HepG2 (cell line): ENCODE results near the gene SLC2A4. TPM values are rescaled to one million over a fixed set of nuclear protein-coding genes. Genes with fewer than 3 reads are reported as not detected.

ENCODE experiments used
- FOXC1 ChIP-seq: sonication (generic); formaldehyde crosslinking; IDR thresholded peaks from 2 replicates; pipeline ENCODE4 v1.8.0; 2022; ENCODE audit warnings: mild to moderate bottlenecking, missing genetic modification reagents, borderline replicate concordance
- ISL2 ChIP-seq: sonication (generic); formaldehyde crosslinking; IDR thresholded peaks from 2 replicates; pipeline ENCODE4 v1.5.0; 2020; ENCODE audit warnings: missing genetic modification reagents
- MXD4 ChIP-seq: IDR thresholded peaks from 2 replicates; pipeline ENCODE4 v1.6.1; 2016; ENCODE audit warnings: mild to moderate bottlenecking, missing biosample characterization, missing genetic modification reagents
- POGZ ChIP-seq: sonication (generic); formaldehyde crosslinking; IDR thresholded peaks from 2 replicates; pipeline ENCODE4 v1.4.0; 2020; ENCODE audit warnings: mild to moderate bottlenecking, missing genetic modification reagents
- POLR2A ChIP-seq, 2 experiments: IDR thresholded peaks; 2 replicates each; pipeline ENCODE4 v1.6.1; 2011; ENCODE audit warnings: low read depth in 2 of 2, low read length in 2 of 2, mild to moderate bottlenecking in 1 of 2, moderate library complexity in 1 of 2; ENCODE audit not compliant: insufficient read depth in 1 of 2
- SMAD3 ChIP-seq: sonication (generic); formaldehyde crosslinking; IDR thresholded peaks from 2 replicates; pipeline ENCODE4 v1.4.0; 2020; ENCODE audit warnings: missing genetic modification reagents
- ZBTB7B ChIP-seq: sonication (generic); formaldehyde crosslinking; IDR thresholded peaks from 2 replicates; pipeline ENCODE4 v1.4.0; 2020; ENCODE audit warnings: missing genetic modification reagents
- ZC3H13 ChIP-seq: sonication (generic); formaldehyde crosslinking; IDR thresholded peaks from 2 replicates; pipeline ENCODE4 v1.8.1; 2023; ENCODE audit warnings: mild to moderate bottlenecking, missing genetic modification reagents, moderate library complexity
- ZFP41 ChIP-seq: sonication (generic); formaldehyde crosslinking; IDR thresholded peaks from 2 replicates; pipeline ENCODE4 v1.4.0; 2020; ENCODE audit warnings: mild to moderate bottlenecking, missing genetic modification reagents, borderline replicate concordance
- ZKSCAN1 ChIP-seq: fragments of 150-350 bp; IDR thresholded peaks from 2 replicates; pipeline ENCODE4 v1.6.1; 2014; ENCODE audit warnings: low read length
- ZNF12 ChIP-seq: sonication (generic); formaldehyde crosslinking; IDR thresholded peaks from 2 replicates; pipeline ENCODE4 v1.5.0; 2020; ENCODE audit warnings: missing genetic modification reagents
- ZNF484 ChIP-seq: sonication (generic); formaldehyde crosslinking; IDR thresholded peaks from 2 replicates; pipeline ENCODE4 v1.5.1; 2020; ENCODE audit warnings: mild to moderate bottlenecking, low read depth, missing genetic modification reagents, borderline replicate concordance
- ZNF558 ChIP-seq: sonication (generic); formaldehyde crosslinking; IDR thresholded peaks from 2 replicates; pipeline ENCODE4 v1.9.0; 2022; ENCODE audit warnings: mild to moderate bottlenecking, missing genetic modification reagents, borderline replicate concordance
- ZNF572 ChIP-seq: sonication (generic); formaldehyde crosslinking; IDR thresholded peaks from 2 replicates; pipeline ENCODE4 v1.5.1; 2020; ENCODE audit warnings: mild to moderate bottlenecking, missing genetic modification reagents
- ZNF776 ChIP-seq: sonication (generic); formaldehyde crosslinking; IDR thresholded peaks from 2 replicates; pipeline ENCODE4 v1.4.0; 2020; ENCODE audit warnings: mild to moderate bottlenecking, missing genetic modification reagents
- ZSCAN25 ChIP-seq: sonication (generic); formaldehyde crosslinking; IDR thresholded peaks from 2 replicates; pipeline ENCODE4 v1.8.0; 2022; ENCODE audit warnings: mild to moderate bottlenecking, missing genetic modification reagents
- polyA plus RNA-seq, 8 experiments: library from polyadenylated mRNA; depleted of rRNA in 3 of 8; stranded (reverse) in 7 of 8; unstranded in 1 of 8; fragments of >200 nt; fragmentation: Illumina TruSeq in 4 of 8; extraction: Trizol in 4 of 8; gene quantifications; 2 replicates each; pipeline versions ENCODE4 v1.2.1 to v1.2.3, GENCODE V29; 2011 to 2016; ENCODE audit warnings: low read depth in 4 of 8, missing spikeins in 1 of 8, mixed read lengths in 1 of 8; ENCODE audit not compliant: insufficient read depth in 1 of 8
- total RNA-seq, 5 experiments: library from RNA; depleted of rRNA; stranded (reverse); fragments of >200 nt; fragmentation: Illumina TruSeq; extraction: Trizol; gene quantifications; 2 replicates each; pipeline ENCODE4 v1.2.3, GENCODE V29; 2016; ENCODE audit warnings: low read depth in 1 of 5
- TF ChIP-seq, protein P1 (sequence below): sonication (generic); formaldehyde crosslinking; IDR thresholded peaks from 2 replicates; pipeline ENCODE4 v1.4.0; 2020; ENCODE audit warnings: missing genetic modification reagents, borderline replicate concordance
- TF ChIP-seq, protein P2 (sequence below): sonication (generic); formaldehyde crosslinking; IDR thresholded peaks from 2 replicates; pipeline ENCODE4 v1.4.0; 2020; ENCODE audit warnings: mild to moderate bottlenecking, missing genetic modification reagents, borderline replicate concordance
- TF ChIP-seq, protein P3 (sequence below): sonication (generic); formaldehyde crosslinking; conservative IDR thresholded peaks from 2 replicates; pipeline ENCODE4 v1.5.0; 2020; ENCODE audit warnings: missing genetic modification reagents

The SLC2A4 gene
- total and polyA plus RNA-seq, 2 of the 13 experiments (the other 11 are each of a cell fraction or from before 2014, with no cell fraction given) = 4.9 to 5.8 TPM

DNA sequence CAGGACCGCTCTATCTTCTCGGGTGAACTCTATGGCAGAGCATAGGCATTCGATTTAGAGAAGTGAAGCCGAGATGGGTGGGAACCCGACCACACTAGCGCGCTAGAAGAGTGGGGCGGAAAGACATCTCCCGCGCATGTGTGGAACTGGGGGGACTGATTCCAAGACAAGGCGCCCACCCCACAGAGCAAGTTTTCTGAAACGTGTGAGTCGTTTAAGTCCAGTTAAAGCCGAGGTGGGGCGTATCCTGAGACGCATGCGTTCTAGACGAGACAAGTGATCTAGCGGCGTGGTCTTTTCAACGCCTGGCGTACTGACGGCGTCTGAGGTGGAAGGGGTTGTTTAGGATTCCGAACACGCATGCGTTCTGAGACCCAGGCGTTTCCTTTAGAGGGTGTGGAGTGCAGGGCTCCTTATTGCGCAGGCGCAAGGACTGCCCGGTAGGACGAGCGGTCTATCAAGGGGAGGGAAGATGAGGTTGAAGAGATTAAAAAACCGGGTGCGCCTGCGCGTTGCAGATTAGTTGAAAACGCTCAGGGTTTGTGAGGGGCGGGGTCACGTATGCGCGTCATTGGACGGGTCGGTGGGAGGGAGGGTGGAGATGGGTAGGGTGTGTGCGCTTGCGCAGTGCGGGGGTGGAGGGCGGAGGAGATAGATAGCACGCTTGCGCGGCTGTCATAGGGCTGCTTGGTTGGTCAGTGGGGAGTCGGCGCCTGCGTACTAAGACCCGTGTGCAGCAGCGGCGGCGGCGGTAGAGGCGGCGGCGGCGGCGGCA lies 25.6 kb downstream of the SLC2A4 start, which contains the start of gene EIF5A (continued):
- TF ChIP-seq, protein P1, sequence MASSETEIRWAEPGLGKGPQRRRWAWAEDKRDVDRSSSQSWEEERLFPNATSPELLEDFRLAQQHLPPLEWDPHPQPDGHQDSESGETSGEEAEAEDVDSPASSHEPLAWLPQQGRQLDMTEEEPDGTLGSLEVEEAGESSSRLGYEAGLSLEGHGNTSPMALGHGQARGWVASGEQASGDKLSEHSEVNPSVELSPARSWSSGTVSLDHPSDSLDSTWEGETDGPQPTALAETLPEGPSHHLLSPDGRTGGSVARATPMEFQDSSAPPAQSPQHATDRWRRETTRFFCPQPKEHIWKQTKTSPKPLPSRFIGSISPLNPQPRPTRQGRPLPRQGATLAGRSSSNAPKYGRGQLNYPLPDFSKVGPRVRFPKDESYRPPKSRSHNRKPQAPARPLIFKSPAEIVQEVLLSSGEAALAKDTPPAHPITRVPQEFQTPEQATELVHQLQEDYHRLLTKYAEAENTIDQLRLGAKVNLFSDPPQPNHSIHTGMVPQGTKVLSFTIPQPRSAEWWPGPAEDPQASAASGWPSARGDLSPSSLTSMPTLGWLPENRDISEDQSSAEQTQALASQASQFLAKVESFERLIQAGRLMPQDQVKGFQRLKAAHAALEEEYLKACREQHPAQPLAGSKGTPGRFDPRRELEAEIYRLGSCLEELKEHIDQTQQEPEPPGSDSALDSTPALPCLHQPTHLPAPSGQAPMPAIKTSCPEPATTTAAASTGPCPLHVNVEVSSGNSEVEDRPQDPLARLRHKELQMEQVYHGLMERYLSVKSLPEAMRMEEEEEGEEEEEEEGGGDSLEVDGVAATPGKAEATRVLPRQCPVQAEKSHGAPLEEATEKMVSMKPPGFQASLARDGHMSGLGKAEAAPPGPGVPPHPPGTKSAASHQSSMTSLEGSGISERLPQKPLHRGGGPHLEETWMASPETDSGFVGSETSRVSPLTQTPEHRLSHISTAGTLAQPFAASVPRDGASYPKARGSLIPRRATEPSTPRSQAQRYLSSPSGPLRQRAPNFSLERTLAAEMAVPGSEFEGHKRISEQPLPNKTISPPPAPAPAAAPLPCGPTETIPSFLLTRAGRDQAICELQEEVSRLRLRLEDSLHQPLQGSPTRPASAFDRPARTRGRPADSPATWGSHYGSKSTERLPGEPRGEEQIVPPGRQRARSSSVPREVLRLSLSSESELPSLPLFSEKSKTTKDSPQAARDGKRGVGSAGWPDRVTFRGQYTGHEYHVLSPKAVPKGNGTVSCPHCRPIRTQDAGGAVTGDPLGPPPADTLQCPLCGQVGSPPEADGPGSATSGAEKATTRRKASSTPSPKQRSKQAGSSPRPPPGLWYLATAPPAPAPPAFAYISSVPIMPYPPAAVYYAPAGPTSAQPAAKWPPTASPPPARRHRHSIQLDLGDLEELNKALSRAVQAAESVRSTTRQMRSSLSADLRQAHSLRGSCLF = no peak
- TF ChIP-seq ZNF558 (CRISPR knock-in tag) (no peak), ZNF776 (CRISPR knock-in tag) (no peak), ZFP41 (CRISPR knock-in tag) (no peak), ZNF484 (CRISPR knock-in tag) (no peak), ZNF12 (CRISPR knock-in tag) (peak; percentile 49; the same call in 1 of the 2 replicates), ZNF572 (CRISPR knock-in tag) (no peak), POGZ (CRISPR knock-in tag) (no peak), ZC3H13 (CRISPR knock-in tag) (no peak), ISL2 (CRISPR knock-in tag) (no peak), SMAD3 (CRISPR knock-in tag) (no peak; the same call in 1 of the 2 replicates), POLR2A (IDR thresholded peaks at IDR 0.05; ENCODE audit: insufficient read depth in 1 of 2, low read depth in 2 of 2, low read length in 2 of 2) (peak; percentile 82 to 86), FOXC1 (CRISPR knock-in tag) (no peak), ZSCAN25 (0 out of 2 replicates have a peak, but pooled peaks have one; percentile 42), MXD4 (CRISPR knock-in tag) (peak; percentile 61), ZKSCAN1 (no peak), ZBTB7B (CRISPR knock-in tag) (peak; percentile 49; the same call in 1 of the 2 replicates)
- TF ChIP-seq, protein P2, sequence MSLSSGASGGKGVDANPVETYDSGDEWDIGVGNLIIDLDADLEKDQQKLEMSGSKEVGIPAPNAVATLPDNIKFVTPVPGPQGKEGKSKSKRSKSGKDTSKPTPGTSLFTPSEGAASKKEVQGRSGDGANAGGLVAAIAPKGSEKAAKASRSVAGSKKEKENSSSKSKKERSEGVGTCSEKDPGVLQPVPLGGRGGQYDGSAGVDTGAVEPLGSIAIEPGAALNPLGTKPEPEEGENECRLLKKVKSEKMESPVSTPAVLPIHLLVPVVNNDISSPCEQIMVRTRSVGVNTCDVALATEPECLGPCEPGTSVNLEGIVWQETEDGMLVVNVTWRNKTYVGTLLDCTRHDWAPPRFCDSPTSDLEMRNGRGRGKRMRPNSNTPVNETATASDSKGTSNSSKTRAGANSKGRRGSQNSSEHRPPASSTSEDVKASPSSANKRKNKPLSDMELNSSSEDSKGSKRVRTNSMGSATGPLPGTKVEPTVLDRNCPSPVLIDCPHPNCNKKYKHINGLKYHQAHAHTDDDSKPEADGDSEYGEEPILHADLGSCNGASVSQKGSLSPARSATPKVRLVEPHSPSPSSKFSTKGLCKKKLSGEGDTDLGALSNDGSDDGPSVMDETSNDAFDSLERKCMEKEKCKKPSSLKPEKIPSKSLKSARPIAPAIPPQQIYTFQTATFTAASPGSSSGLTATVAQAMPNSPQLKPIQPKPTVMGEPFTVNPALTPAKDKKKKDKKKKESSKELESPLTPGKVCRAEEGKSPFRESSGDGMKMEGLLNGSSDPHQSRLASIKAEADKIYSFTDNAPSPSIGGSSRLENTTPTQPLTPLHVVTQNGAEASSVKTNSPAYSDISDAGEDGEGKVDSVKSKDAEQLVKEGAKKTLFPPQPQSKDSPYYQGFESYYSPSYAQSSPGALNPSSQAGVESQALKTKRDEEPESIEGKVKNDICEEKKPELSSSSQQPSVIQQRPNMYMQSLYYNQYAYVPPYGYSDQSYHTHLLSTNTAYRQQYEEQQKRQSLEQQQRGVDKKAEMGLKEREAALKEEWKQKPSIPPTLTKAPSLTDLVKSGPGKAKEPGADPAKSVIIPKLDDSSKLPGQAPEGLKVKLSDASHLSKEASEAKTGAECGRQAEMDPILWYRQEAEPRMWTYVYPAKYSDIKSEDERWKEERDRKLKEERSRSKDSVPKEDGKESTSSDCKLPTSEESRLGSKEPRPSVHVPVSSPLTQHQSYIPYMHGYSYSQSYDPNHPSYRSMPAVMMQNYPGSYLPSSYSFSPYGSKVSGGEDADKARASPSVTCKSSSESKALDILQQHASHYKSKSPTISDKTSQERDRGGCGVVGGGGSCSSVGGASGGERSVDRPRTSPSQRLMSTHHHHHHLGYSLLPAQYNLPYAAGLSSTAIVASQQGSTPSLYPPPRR (CRISPR knock-in tag) = peak; percentile 46; the same call in 1 of the 2 replicates
- TF ChIP-seq, protein P3, sequence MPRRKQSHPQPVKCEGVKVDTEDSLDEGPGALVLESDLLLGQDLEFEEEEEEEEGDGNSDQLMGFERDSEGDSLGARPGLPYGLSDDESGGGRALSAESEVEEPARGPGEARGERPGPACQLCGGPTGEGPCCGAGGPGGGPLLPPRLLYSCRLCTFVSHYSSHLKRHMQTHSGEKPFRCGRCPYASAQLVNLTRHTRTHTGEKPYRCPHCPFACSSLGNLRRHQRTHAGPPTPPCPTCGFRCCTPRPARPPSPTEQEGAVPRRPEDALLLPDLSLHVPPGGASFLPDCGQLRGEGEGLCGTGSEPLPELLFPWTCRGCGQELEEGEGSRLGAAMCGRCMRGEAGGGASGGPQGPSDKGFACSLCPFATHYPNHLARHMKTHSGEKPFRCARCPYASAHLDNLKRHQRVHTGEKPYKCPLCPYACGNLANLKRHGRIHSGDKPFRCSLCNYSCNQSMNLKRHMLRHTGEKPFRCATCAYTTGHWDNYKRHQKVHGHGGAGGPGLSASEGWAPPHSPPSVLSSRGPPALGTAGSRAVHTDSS (CRISPR knock-in tag) = no peak
